B cell (primary cell): ENCODE data around the gene APCDD1. TPM values are rescaled to one million over a fixed set of nuclear protein-coding genes. Genes with fewer than 3 reads are reported as not detected.

ENCODE experiments used
- ATAC-seq: fragments of 200-7000 bp; cut with Tn5 transposase; one replicate; pipeline ENCODE4 v1.10.0; 2021; ENCODE audit warnings: low read depth, mild to moderate bottlenecking, moderate number of reproducible peaks, moderate library complexity
- CTCF ChIA-PET: fragments of 350-600 bp; sonication (Branson Sonifier 250); formaldehyde crosslinking; loops from one replicate; lab custom pipeline; 2021; ENCODE audit warnings: antibody characterized with exemption, inconsistent platforms; lab: Charles Lee
- POLR2A ChIA-PET: fragments of 350-600 bp; sonication (Branson Sonifier 250); formaldehyde crosslinking; loops from one replicate; lab custom pipeline; 2021; ENCODE audit warnings: antibody characterized with exemption; lab: Charles Lee
- DNase-seq: peaks from one replicate; pipeline ENCODE4 v3.0.0; 2013
- H2AFZ ChIP-seq: 2 replicates; pipeline ENCODE4 v1.6.1; 2012; ENCODE audit warnings: mild to moderate bottlenecking, low read depth, low read length; ENCODE audit not compliant: insufficient read depth, poor library complexity, severe bottlenecking
- H3K27ac ChIP-seq, 2 donors: 1 replicate in 1 of 2; 2 replicates in 1 of 2; pipeline ENCODE4 v1.5.1; 2012 to 2013; ENCODE audit warnings: low read length in 2 of 2, mild to moderate bottlenecking in 2 of 2, moderate library complexity in 1 of 2
- H3K27me3 ChIP-seq, 4 experiments: fragments of 200-600 bp in 1 of 4; sonication (generic) in 1 of 4; replicated peaks in 1 of 4; 1 replicate in 2 of 4; 2 replicates in 2 of 4; pipeline versions ENCODE4 v1.6.1 to v1.7.0; 2013 to 2016; ENCODE audit warnings: low read length in 3 of 4, mild to moderate bottlenecking in 2 of 4, mixed read lengths in 1 of 4, moderate library complexity in 1 of 4; ENCODE audit not compliant: insufficient read depth in 4 of 4, control insufficient read depth in 3 of 4; ENCODE audit errors: control extremely low read depth in 1 of 4
- H3K36me3 ChIP-seq, 2 experiments: replicated peaks in 1 of 2; 1 replicate in 1 of 2; 2 replicates in 1 of 2; pipeline versions ENCODE4 v1.6.1 to v1.7.1; 2013; ENCODE audit warnings: low read length in 1 of 2; ENCODE audit not compliant: insufficient read depth in 2 of 2, control insufficient read depth in 1 of 2; ENCODE audit errors: control extremely low read depth in 1 of 2, extremely low read depth in 1 of 2
- H3K4me1 ChIP-seq, 2 donors: fragments of 200-600 bp in 1 of 2; sonication (generic) in 1 of 2; 1 replicate in 1 of 2; 2 replicates in 1 of 2; pipeline versions ENCODE4 v1.5.1 to v1.6.1; 2013 to 2017; ENCODE audit warnings: low read length in 2 of 2; ENCODE audit not compliant: control insufficient read depth in 2 of 2, insufficient read depth in 2 of 2
- H3K4me2 ChIP-seq: replicated peaks from 2 replicates; pipeline ENCODE3; 2012; ENCODE audit warnings: mild to moderate bottlenecking, low read depth, low read length; ENCODE audit not compliant: poor library complexity, severe bottlenecking
- H3K4me3 ChIP-seq, 5 experiments: fragments of 200-600 bp in 1 of 5; sonication (generic) in 1 of 5; 1 replicate in 3 of 5; 2 replicates in 2 of 5; pipeline versions ENCODE4 v1.5.1 to v1.7.0; 2011 to 2016; ENCODE audit warnings: low read length in 4 of 5, mild to moderate bottlenecking in 4 of 5, low read depth in 2 of 5, control low read depth in 1 of 5, moderate library complexity in 1 of 5; ENCODE audit not compliant: insufficient read depth in 1 of 5; ENCODE audit errors: control extremely low read depth in 1 of 5, extremely low read depth in 1 of 5
- H3K79me2 ChIP-seq: fragments of 200-600 bp; sonication (generic); one replicate; pipeline ENCODE4 v1.6.0; 2016; ENCODE audit warnings: low read length; ENCODE audit not compliant: control insufficient read depth, insufficient read depth
- H3K9ac ChIP-seq: fragments of 200-600 bp; sonication (generic); 2 replicates; pipeline ENCODE4 v1.6.1; 2017; ENCODE audit warnings: mild to moderate bottlenecking, low read length, moderate library complexity
- H3K9me3 ChIP-seq, 3 donors: one replicate each; pipeline versions ENCODE4 v1.6.1 to v1.7.1; 2013; ENCODE audit warnings: low read length in 2 of 3; ENCODE audit not compliant: control insufficient read depth in 2 of 3, insufficient read depth in 1 of 3; ENCODE audit errors: control extremely low read depth in 1 of 3
- H4K20me1 ChIP-seq: 2 replicates; pipeline ENCODE4 v1.6.0; 2012; ENCODE audit warnings: mild to moderate bottlenecking, low read length; ENCODE audit not compliant: insufficient read depth, control insufficient read depth, poor library complexity, severe bottlenecking
- H3K27ac Mint-ChIP-seq: one replicate; pipeline ENCODE4 v1.8.0; 2021; ENCODE audit warnings: mixed read lengths
- H3K27me3 Mint-ChIP-seq: one replicate; pipeline ENCODE4 v1.8.0; 2021; ENCODE audit warnings: mixed read lengths
- H3K4me1 Mint-ChIP-seq: one replicate; pipeline ENCODE4 v1.8.0; 2021; ENCODE audit warnings: mixed read lengths
- H3K4me3 Mint-ChIP-seq: one replicate; pipeline ENCODE4 v1.8.0; 2021; ENCODE audit warnings: mixed read lengths
- H3K9me3 Mint-ChIP-seq: one replicate; pipeline ENCODE4 v1.8.0; 2022; ENCODE audit warnings: mixed read lengths; ENCODE audit not compliant: insufficient read depth
- EZH2 ChIP-seq: IDR thresholded peaks from 2 replicates; pipeline ENCODE4 v1.6.1; 2012; ENCODE audit warnings: borderline replicate concordance, low read depth, mild to moderate bottlenecking, moderate library complexity, low read length; ENCODE audit not compliant: insufficient read depth, poor library complexity, severe bottlenecking
- WGBS: methylation state at CpG from one replicate; pipeline ENCODE4 v1.1.5; 2013; ENCODE audit warnings: missing lambda C conversion rate; ENCODE audit not compliant: insufficient coverage; 5-methylcytosine and 5-hydroxymethylcytosine counted together
- intact Hi-C: fragments of 100-400 bp; cut with micrococcal nuclease; formaldehyde crosslinking; loops from one replicate; pipeline ENCODE4 v1.10.0; 2022
- polyA plus RNA-seq: library from polyadenylated mRNA; depleted of rRNA; stranded (reverse); fragments of >200 nt; gene quantifications from 2 replicates; pipeline ENCODE4 v1.2.3, GENCODE V29; 2012
- total RNA-seq, 2 donors: library from RNA; stranded (reverse); fragments of 120-200 nt in 1 of 2; gene quantifications; 1 replicate in 1 of 2; 2 replicates in 1 of 2; pipeline versions ENCODE4 v1.2.3 to v1.2.4, GENCODE V29; 2013 to 2022
- TF ChIP-seq, protein P1 (sequence below): fragments of 200-600 bp; IDR thresholded peaks from one replicate; pipeline ENCODE4 v1.8.0; 2022; ENCODE audit warnings: antibody characterized with exemption, mild to moderate bottlenecking

APCDD1 gene
- total and polyA plus RNA-seq, 2 donors (not counting 1 experiment from before 2014, with no cell fraction given): 1.0 to 1.1 TPM

DNA sequence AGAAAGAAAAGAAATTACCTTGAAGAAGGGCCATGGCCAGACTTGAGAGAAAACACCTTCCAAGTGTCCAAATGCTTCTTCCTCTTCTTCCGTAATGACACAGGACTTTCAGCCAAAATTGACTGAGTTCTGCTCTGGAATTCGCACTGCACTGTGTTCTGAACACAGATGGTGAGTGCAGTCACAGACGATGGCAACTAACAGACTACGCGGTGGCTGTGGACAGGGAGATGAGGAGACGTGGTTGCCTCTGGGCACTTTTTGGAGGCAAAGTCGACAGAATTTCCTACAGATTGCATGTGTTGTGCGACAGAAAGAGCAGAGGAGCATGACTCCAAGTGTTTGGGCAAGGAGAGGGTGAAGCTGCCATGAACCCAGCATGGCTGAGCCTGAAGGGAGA is 67.1 kb downstream of the APCDD1 start:
- 94% methylated on average over 8 of the region's 8 CpGs for WGBS
- intact Hi-C loops: loop anchor here (5.0 to 10.0 kb wide), 4 partner anchors 39 to 1917 kb away; partner anchors contain the start of genes PPP4R1, RAB12 and RAB31

DNA sequence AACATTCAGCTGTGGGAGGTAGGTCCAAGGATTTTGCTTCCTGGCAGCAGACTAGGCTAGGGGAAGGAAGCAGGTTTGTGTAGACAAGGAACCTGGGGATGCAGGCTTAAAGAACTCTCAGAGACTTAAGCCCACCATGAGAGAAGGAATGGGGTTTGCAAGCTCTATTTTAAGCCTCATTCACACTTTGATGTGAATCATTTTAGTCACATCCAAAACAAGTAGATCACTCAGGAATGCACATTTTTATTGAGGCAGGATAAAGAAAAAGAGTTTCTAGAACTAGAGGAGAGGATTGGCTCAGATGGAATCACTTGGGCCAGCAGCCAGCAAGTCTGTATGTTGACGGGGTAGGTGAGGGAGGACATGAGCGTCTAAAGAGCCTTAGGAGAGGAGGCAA is 68.1 kb downstream of the APCDD1 start:
- H3K9me3 ChIP-seq: peaks cover 0 to under 1% (median 0%) of the 10 kb centered on the region in 3 donors
- H3K36me3 ChIP-seq: no peaks in the 10 kb centered on the region
- peaks cover 15% of the 10 kb centered on the region for H3K79me2 ChIP-seq
- POLR2A ChIA-PET: no interaction called here
- Mint-ChIP-seq H3K4me1 (peaks cover 27% of the 10 kb centered on the region), H3K27ac (no peak overlapping the region), H3K27me3 (peaks cover 13% of the 10 kb centered on the region), H3K9me3 (no peaks in the 10 kb centered on the region), H3K4me3 (no peak overlapping the region)
- no peak for TF ChIP-seq EZH2
- TF ChIP-seq, protein P1, sequence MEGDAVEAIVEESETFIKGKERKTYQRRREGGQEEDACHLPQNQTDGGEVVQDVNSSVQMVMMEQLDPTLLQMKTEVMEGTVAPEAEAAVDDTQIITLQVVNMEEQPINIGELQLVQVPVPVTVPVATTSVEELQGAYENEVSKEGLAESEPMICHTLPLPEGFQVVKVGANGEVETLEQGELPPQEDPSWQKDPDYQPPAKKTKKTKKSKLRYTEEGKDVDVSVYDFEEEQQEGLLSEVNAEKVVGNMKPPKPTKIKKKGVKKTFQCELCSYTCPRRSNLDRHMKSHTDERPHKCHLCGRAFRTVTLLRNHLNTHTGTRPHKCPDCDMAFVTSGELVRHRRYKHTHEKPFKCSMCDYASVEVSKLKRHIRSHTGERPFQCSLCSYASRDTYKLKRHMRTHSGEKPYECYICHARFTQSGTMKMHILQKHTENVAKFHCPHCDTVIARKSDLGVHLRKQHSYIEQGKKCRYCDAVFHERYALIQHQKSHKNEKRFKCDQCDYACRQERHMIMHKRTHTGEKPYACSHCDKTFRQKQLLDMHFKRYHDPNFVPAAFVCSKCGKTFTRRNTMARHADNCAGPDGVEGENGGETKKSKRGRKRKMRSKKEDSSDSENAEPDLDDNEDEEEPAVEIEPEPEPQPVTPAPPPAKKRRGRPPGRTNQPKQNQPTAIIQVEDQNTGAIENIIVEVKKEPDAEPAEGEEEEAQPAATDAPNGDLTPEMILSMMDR: no peak
- no peak overlapping the region for H3K4me3 ChIP-seq
- no peak overlapping the region for H3K9ac ChIP-seq
- no peak overlapping the region for H2AFZ ChIP-seq
- no peak overlapping the region for H3K27ac ChIP-seq
- CTCF ChIA-PET: interaction anchor here (1.0 to 2.6 kb wide), 6 partner anchors 32 to 552 kb away, joined by 3 to 28 read pairs (median 4); no protein-coding TSS in a partner anchor
- H4K20me1 ChIP-seq: peaks cover 4% of the 10 kb centered on the region
- ATAC-seq: no peak
- 100% methylated on average over 2 of the region's 2 CpGs for WGBS
- intact Hi-C loops: loop anchor here (5.0 to 10.0 kb wide), 4 partner anchors 40 to 1918 kb away; partner anchors contain the start of genes PPP4R1, RAB12 and RAB31
- DNase-seq: no peak
- H3K4me2 ChIP-seq: no peak overlapping the region
- no peaks in the 10 kb centered on the region for H3K27me3 ChIP-seq
- H3K4me1 ChIP-seq: peaks cover 17 to 25% of the 10 kb centered on the region in 2 donors

More for the DNA sequence above, 67.1 kb downstream of the APCDD1 start:
- TF ChIP-seq, protein P1: no peak
- no peak for TF ChIP-seq EZH2
- CTCF ChIA-PET: interaction anchor here (1.2 to 2.6 kb wide), 5 partner anchors 31 to 551 kb away, joined by 3 to 28 read pairs (median 3); no protein-coding TSS in a partner anchor
- Mint-ChIP-seq H3K9me3 (peaks cover 4% of the 10 kb centered on the region), H3K27ac (no peak overlapping the region), H3K4me3 (no peak overlapping the region), H3K27me3 (peaks cover 16% of the 10 kb centered on the region), H3K4me1 (peaks cover 19% of the 10 kb centered on the region)
- POLR2A ChIA-PET: no interaction called here
- Histone ChIP-seq H3K9ac (no peak overlapping the region), H3K27ac (no peak overlapping the region), H2AFZ (no peak overlapping the region), H3K4me2 (no peak overlapping the region), H3K9me3 (peaks cover 0 to 4% (median 0%) of the 10 kb centered on the region in 3 donors), H3K79me2 (peaks cover 4% of the 10 kb centered on the region), H3K4me1 (peaks cover 11 to 16% of the 10 kb centered on the region in 2 donors), H3K4me3 (no peak overlapping the region), H4K20me1 (no peaks in the 10 kb centered on the region), H3K27me3 (peaks cover 0 to 3% (median 1%) of the 10 kb centered on the region in 4 experiments), H3K36me3 (no peaks in the 10 kb centered on the region)
- DNase-seq: no peak
- no peak for ATAC-seq
